GM23338 (cell line): ENCODE data around the gene CMPK2. TPM values are rescaled to one million over a fixed set of nuclear protein-coding genes. Genes with fewer than 3 reads are reported as not detected.

ENCODE experiments used
- ATAC-seq: fragments of 200-7000 bp; cut with Tn5 transposase; 3 replicates; pipeline ENCODE4 v1.9.1; 2020
- DNase-seq: peaks from one replicate; pipeline ENCODE4 v3.0.0-alpha.2; 2015; ENCODE audit warnings: low spot score
- H2AFZ ChIP-seq: fragments of 200-600 bp; sonication (generic); 2 replicates; pipeline ENCODE4 v1.8.0; 2016; ENCODE audit warnings: antibody characterized with exemption, mild to moderate bottlenecking, moderate library complexity
- H3F3A ChIP-seq: fragments of 200-600 bp; sonication (generic); replicated peaks from 2 replicates; pipeline ENCODE4 v1.8.0; 2017; ENCODE audit warnings: antibody characterized with exemption, mixed run types, low read depth
- H3K27ac ChIP-seq: fragments of 200-600 bp; sonication (generic); 2 replicates; pipeline ENCODE4 v1.6.1; 2016; ENCODE audit warnings: low read depth
- H3K27me3 ChIP-seq: fragments of 200-600 bp; sonication (generic); 2 replicates; pipeline ENCODE4 v1.8.0; 2016; ENCODE audit warnings: mild to moderate bottlenecking, mixed run types, moderate library complexity; ENCODE audit not compliant: insufficient read depth
- H3K36me3 ChIP-seq: fragments of 200-600 bp; sonication (generic); 2 replicates; pipeline ENCODE4 v1.8.0; 2016; ENCODE audit warnings: mild to moderate bottlenecking; ENCODE audit not compliant: insufficient read depth
- H3K4me1 ChIP-seq: fragments of 200-600 bp; sonication (generic); 2 replicates; pipeline ENCODE4 v1.8.0; 2016; ENCODE audit warnings: mild to moderate bottlenecking, moderate library complexity; ENCODE audit not compliant: insufficient read depth
- H3K4me2 ChIP-seq: fragments of 200-600 bp; sonication (generic); 2 replicates; pipeline ENCODE4 v1.7.1; 2017; ENCODE audit warnings: mixed run types
- H3K4me3 ChIP-seq: fragments of 200-600 bp; sonication (generic); 2 replicates; pipeline ENCODE4 v1.6.1; 2016; ENCODE audit warnings: mixed run types
- H3K79me2 ChIP-seq: fragments of 200-600 bp; sonication (generic); replicated peaks from 2 replicates; pipeline ENCODE4 v1.8.0; 2017; ENCODE audit warnings: mild to moderate bottlenecking; ENCODE audit not compliant: insufficient read depth
- H3K9me2 ChIP-seq: fragments of 200-600 bp; sonication (generic); 2 replicates; pipeline ENCODE4 v1.8.0; 2017; ENCODE audit not compliant: insufficient read depth
- H4K20me1 ChIP-seq: fragments of 200-600 bp; sonication (generic); replicated peaks from 2 replicates; pipeline ENCODE4 v1.8.0; 2017; ENCODE audit warnings: mild to moderate bottlenecking; ENCODE audit not compliant: insufficient read depth
- H3K27ac Mint-ChIP-seq: 2 replicates; pipeline ENCODE4 v1.8.0; 2020; ENCODE audit warnings: inconsistent platforms, mild to moderate bottlenecking, moderate library complexity, mixed read lengths
- H3K27me3 Mint-ChIP-seq: 3 replicates; pipeline ENCODE4 v1.8.0; 2022; ENCODE audit warnings: low read depth, mild to moderate bottlenecking, moderate library complexity, mixed read lengths, inconsistent platforms; ENCODE audit not compliant: insufficient read depth, poor library complexity
- H3K36me3 Mint-ChIP-seq: 3 replicates; pipeline ENCODE4 v1.8.0; 2021; ENCODE audit warnings: low read depth, mild to moderate bottlenecking, inconsistent platforms, moderate library complexity, mixed read lengths
- H3K4me1 Mint-ChIP-seq: 3 replicates; pipeline ENCODE4 v1.8.0; 2020; ENCODE audit warnings: mild to moderate bottlenecking, inconsistent platforms, mixed read lengths
- H3K4me3 Mint-ChIP-seq: 3 replicates; pipeline ENCODE4 v1.8.0; 2021; ENCODE audit warnings: moderate library complexity, mild to moderate bottlenecking, inconsistent platforms, mixed read lengths
- H3K9me3 Mint-ChIP-seq: 3 replicates; pipeline ENCODE4 v1.8.0; 2020; ENCODE audit warnings: moderate library complexity, mild to moderate bottlenecking, inconsistent platforms, mixed read lengths
- CREB1 ChIP-seq: fragments of 250-450 bp; sonication (Bioruptor Pico); IDR thresholded peaks from 2 replicates; pipeline ENCODE4 v1.5.0; 2020; ENCODE audit warnings: low read depth, mild to moderate bottlenecking, moderate library complexity
- EZH2 ChIP-seq: fragments of 200-600 bp; sonication (generic); IDR thresholded peaks from one replicate; pipeline ENCODE4 v1.8.0; 2017; ENCODE audit warnings: antibody characterized with exemption, mild to moderate bottlenecking, low read depth; ENCODE audit not compliant: unreplicated experiment
- EZH2phosphoT487 ChIP-seq: fragments of 200-600 bp; sonication (generic); IDR thresholded peaks from one replicate; pipeline ENCODE4 v1.8.1; 2018; ENCODE audit warnings: antibody characterized with exemption; ENCODE audit not compliant: unreplicated experiment
- POLR2AphosphoS5 ChIP-seq: IDR thresholded peaks from 2 replicates; pipeline ENCODE4 v1.6.1; 2016; ENCODE audit warnings: antibody characterized with exemption, low read depth
- STAT1 ChIP-seq: IDR thresholded peaks from one replicate; pipeline ENCODE4 v1.6.1; 2016; ENCODE audit warnings: antibody characterized with exemption; ENCODE audit not compliant: unreplicated experiment
- ZNF114 ChIP-seq: fragments of 250-450 bp; sonication (Bioruptor Pico); IDR thresholded peaks from 2 replicates; pipeline ENCODE4 v1.5.0; 2020; ENCODE audit warnings: mild to moderate bottlenecking, moderate library complexity
- polyA plus RNA-seq: library from polyadenylated mRNA; unstranded; fragments of >200 nt; fragmentation: Nextera tagmentation; extraction: Ambion mirVana; gene quantifications from 2 replicates; pipeline ENCODE4 v1.2.1, GENCODE V29; 2016
- total RNA-seq: library from RNA; depleted of rRNA; stranded (reverse); fragments of >200 nt; shearing (Covaris generic); gene quantifications from 2 replicates; pipeline ENCODE4 v1.2.3, GENCODE V29; 2014
- TF ChIP-seq, protein P1 (sequence below), 2 experiments: fragments of 200-600 bp in 1 of 2; sonication (generic) in 1 of 2; conservative IDR thresholded peaks; 2 replicates each; pipeline versions ENCODE4 v1.5.1 to v1.6.1; 2016 to 2017; ENCODE audit warnings: antibody characterized with exemption in 2 of 2, low read depth in 2 of 2, mild to moderate bottlenecking in 2 of 2, moderate library complexity in 1 of 2
- TF ChIP-seq, protein P2 (sequence below): IDR thresholded peaks from 2 replicates; pipeline ENCODE4 v1.6.1; 2016; ENCODE audit warnings: antibody characterized with exemption
- TF ChIP-seq, protein P3 (sequence below): fragments of 250-450 bp; sonication (Bioruptor Pico); IDR thresholded peaks from 2 replicates; pipeline ENCODE4 v1.5.0; 2020; ENCODE audit warnings: mild to moderate bottlenecking, moderate library complexity
- TF ChIP-seq, protein P4 (sequence below): IDR thresholded peaks from one replicate; pipeline ENCODE4 v1.6.1; 2018; ENCODE audit warnings: antibody characterized with exemption; ENCODE audit not compliant: unreplicated experiment

CMPK2 gene
- total and polyA plus RNA-seq, 2 experiments from 2014 or later = 0.13 to 0.56 TPM

DNA sequence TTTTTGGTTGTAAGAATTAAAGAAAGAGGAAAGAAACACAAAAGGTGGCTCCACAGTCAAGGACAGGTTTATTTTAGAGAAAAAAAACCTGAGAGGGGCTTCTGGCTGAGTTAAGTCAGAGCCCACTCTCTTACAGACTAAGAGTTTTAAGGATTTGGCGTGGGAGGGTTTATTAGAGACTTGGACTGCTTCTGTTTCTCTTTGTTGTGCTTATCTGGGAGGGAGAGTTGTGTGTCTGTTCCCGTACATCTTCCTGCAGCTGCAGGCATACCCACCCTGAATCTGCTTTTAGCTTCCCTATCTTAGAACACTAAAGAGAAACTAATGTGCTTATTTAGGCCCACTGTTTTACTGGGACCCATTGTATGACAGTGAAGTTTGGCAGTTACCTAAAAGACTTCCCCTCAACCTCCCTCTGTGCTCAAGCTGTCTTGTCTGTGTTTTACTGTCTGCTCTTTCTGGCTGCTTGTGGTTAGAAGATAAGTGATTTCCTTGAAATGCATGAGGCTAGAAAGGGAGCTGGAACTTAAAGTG is 14.6 kb upstream of the CMPK2 start (continued):
- TF ChIP-seq, protein P1, sequence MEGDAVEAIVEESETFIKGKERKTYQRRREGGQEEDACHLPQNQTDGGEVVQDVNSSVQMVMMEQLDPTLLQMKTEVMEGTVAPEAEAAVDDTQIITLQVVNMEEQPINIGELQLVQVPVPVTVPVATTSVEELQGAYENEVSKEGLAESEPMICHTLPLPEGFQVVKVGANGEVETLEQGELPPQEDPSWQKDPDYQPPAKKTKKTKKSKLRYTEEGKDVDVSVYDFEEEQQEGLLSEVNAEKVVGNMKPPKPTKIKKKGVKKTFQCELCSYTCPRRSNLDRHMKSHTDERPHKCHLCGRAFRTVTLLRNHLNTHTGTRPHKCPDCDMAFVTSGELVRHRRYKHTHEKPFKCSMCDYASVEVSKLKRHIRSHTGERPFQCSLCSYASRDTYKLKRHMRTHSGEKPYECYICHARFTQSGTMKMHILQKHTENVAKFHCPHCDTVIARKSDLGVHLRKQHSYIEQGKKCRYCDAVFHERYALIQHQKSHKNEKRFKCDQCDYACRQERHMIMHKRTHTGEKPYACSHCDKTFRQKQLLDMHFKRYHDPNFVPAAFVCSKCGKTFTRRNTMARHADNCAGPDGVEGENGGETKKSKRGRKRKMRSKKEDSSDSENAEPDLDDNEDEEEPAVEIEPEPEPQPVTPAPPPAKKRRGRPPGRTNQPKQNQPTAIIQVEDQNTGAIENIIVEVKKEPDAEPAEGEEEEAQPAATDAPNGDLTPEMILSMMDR (conservative IDR thresholded peaks at IDR 0.05; ENCODE audit: low read depth in 2 of 2) = no peak
- no peak for TF ChIP-seq STAT1
- TF ChIP-seq CREB1 (CRISPR knock-in tag) = no peak
- TF ChIP-seq POLR2AphosphoS5 = no peak

DNA sequence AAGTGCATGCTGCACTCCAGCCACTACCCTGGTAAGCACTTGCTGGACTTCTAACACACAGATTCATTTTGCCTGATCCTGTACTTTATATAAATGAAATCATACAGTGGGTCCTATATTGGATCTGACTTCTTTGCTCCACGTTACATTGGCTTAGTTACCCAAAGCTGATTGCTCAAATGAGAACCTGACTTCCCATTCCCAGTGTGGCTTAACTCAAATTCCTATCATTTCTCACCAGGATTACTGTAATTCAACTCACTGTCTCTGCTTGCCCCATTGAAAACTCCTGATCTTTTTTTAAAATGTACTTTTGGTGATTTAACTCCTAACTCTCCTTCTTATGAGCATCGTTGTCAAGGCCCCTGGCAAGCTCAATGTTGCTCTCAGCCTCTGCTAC is 13.3 kb upstream of the CMPK2 start:
- no peaks in the 10 kb centered on the region for H3K4me1 ChIP-seq
- TF ChIP-seq, protein P2, sequence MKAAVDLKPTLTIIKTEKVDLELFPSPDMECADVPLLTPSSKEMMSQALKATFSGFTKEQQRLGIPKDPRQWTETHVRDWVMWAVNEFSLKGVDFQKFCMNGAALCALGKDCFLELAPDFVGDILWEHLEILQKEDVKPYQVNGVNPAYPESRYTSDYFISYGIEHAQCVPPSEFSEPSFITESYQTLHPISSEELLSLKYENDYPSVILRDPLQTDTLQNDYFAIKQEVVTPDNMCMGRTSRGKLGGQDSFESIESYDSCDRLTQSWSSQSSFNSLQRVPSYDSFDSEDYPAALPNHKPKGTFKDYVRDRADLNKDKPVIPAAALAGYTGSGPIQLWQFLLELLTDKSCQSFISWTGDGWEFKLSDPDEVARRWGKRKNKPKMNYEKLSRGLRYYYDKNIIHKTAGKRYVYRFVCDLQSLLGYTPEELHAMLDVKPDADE = no peak
- TF ChIP-seq, protein P3, sequence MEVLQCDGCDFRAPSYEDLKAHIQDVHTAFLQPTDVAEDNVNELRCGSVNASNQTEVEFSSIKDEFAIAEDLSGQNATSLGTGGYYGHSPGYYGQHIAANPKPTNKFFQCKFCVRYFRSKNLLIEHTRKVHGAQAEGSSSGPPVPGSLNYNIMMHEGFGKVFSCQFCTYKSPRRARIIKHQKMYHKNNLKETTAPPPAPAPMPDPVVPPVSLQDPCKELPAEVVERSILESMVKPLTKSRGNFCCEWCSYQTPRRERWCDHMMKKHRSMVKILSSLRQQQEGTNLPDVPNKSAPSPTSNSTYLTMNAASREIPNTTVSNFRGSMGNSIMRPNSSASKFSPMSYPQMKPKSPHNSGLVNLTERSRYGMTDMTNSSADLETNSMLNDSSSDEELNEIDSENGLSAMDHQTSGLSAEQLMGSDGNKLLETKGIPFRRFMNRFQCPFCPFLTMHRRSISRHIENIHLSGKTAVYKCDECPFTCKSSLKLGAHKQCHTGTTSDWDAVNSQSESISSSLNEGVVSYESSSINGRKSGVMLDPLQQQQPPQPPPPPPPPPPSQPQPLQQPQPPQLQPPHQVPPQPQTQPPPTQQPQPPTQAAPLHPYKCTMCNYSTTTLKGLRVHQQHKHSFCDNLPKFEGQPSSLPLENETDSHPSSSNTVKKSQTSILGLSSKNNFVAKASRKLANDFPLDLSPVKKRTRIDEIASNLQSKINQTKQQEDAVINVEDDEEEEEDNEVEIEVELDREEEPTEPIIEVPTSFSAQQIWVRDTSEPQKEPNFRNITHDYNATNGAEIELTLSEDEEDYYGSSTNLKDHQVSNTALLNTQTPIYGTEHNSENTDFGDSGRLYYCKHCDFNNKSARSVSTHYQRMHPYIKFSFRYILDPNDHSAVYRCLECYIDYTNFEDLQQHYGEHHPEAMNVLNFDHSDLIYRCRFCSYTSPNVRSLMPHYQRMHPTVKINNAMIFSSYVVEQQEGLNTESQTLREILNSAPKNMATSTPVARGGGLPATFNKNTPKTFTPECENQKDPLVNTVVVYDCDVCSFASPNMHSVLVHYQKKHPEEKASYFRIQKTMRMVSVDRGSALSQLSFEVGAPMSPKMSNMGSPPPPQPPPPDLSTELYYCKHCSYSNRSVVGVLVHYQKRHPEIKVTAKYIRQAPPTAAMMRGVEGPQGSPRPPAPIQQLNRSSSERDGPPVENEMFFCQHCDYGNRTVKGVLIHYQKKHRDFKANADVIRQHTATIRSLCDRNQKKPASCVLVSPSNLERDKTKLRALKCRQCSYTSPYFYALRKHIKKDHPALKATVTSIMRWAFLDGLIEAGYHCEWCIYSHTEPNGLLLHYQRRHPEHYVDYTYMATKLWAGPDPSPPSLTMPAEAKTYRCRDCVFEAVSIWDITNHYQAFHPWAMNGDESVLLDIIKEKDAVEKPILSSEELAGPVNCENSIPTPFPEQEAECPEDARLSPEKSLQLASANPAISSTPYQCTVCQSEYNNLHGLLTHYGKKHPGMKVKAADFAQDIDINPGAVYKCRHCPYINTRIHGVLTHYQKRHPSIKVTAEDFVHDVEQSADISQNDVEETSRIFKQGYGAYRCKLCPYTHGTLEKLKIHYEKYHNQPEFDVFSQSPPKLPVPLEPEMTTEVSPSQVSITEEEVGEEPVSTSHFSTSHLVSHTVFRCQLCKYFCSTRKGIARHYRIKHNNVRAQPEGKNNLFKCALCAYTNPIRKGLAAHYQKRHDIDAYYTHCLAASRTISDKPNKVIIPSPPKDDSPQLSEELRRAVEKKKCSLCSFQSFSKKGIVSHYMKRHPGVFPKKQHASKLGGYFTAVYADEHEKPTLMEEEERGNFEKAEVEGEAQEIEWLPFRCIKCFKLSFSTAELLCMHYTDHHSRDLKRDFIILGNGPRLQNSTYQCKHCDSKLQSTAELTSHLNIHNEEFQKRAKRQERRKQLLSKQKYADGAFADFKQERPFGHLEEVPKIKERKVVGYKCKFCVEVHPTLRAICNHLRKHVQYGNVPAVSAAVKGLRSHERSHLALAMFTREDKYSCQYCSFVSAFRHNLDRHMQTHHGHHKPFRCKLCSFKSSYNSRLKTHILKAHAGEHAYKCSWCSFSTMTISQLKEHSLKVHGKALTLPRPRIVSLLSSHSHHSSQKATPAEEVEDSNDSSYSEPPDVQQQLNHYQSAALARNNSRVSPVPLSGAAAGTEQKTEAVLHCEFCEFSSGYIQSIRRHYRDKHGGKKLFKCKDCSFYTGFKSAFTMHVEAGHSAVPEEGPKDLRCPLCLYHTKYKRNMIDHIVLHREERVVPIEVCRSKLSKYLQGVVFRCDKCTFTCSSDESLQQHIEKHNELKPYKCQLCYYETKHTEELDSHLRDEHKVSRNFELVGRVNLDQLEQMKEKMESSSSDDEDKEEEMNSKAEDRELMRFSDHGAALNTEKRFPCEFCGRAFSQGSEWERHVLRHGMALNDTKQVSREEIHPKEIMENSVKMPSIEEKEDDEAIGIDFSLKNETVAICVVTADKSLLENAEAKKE (CRISPR knock-in tag) = no peak
- TF ChIP-seq STAT1 = no peak
- TF ChIP-seq EZH2 = no peak
- TF ChIP-seq CREB1 (CRISPR knock-in tag) = no peak
- TF ChIP-seq, protein P4, sequence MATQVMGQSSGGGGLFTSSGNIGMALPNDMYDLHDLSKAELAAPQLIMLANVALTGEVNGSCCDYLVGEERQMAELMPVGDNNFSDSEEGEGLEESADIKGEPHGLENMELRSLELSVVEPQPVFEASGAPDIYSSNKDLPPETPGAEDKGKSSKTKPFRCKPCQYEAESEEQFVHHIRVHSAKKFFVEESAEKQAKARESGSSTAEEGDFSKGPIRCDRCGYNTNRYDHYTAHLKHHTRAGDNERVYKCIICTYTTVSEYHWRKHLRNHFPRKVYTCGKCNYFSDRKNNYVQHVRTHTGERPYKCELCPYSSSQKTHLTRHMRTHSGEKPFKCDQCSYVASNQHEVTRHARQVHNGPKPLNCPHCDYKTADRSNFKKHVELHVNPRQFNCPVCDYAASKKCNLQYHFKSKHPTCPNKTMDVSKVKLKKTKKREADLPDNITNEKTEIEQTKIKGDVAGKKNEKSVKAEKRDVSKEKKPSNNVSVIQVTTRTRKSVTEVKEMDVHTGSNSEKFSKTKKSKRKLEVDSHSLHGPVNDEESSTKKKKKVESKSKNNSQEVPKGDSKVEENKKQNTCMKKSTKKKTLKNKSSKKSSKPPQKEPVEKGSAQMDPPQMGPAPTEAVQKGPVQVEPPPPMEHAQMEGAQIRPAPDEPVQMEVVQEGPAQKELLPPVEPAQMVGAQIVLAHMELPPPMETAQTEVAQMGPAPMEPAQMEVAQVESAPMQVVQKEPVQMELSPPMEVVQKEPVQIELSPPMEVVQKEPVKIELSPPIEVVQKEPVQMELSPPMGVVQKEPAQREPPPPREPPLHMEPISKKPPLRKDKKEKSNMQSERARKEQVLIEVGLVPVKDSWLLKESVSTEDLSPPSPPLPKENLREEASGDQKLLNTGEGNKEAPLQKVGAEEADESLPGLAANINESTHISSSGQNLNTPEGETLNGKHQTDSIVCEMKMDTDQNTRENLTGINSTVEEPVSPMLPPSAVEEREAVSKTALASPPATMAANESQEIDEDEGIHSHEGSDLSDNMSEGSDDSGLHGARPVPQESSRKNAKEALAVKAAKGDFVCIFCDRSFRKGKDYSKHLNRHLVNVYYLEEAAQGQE = no peak
- TF ChIP-seq EZH2phosphoT487 = no peak
- no peak for TF ChIP-seq ZNF114 (CRISPR knock-in tag)

More for the DNA sequence above, 13.3 kb upstream of the CMPK2 start:
- DNase-seq = no peak
- Mint-ChIP-seq H3K27me3 (no peaks in the 10 kb centered on the region), H3K4me3 (no peak overlapping the region), H3K9me3 (peaks cover 46% of the 10 kb centered on the region), H3K27ac (no peak overlapping the region), H3K36me3 (peaks cover 9% of the 10 kb centered on the region; the same call in 1 of the 3 replicates), H3K4me1 (no peaks in the 10 kb centered on the region)
- H3F3A ChIP-seq = no peaks in the 10 kb centered on the region
- 0 out of 2 replicates have a peak, but pooled peaks cover 4% of the 10 kb centered on the region for H3K9me2 ChIP-seq
- H3K79me2 ChIP-seq = no peaks in the 10 kb centered on the region
- no peak for ATAC-seq
- H3K27me3 ChIP-seq = no peaks in the 10 kb centered on the region
- H3K4me2 ChIP-seq = no peak overlapping the region
- no peak overlapping the region for H3K27ac ChIP-seq
- no peaks in the 10 kb centered on the region for H4K20me1 ChIP-seq
- no peak overlapping the region for H2AFZ ChIP-seq
- no peaks in the 10 kb centered on the region for H3K36me3 ChIP-seq
- no peak overlapping the region for H3K4me3 ChIP-seq
